Measurements from ENCODE around the gene COTL1. TPM values are rescaled to one million over a fixed set of nuclear protein-coding genes. Genes with fewer than 3 reads are reported as not detected.

Gene COTL1
- total and polyA plus RNA-seq, 2 of the 13 experiments (the other 11 are each of a cell fraction or from before 2014, with no cell fraction given): 8.7 to 16.9 TPM

GRCh38 chr16:84563786-84564420, 54.0 kb downstream of the COTL1 start (continued):
- no peak for TF ChIP-seq RNF219 (CRISPR knock-in tag; IDR thresholded peaks at IDR 0.05)

- H3K4me2 ChIP-seq (ENCODE audit: low read depth, low read length): no peak overlapping the region
- H3K27me3 ChIP-seq (ENCODE audit: control insufficient read depth in 1 of 2, insufficient read depth in 2 of 2, low read length in 2 of 2): no peaks in the 10 kb centered on the region
- H3K4me3 ChIP-seq (replicated peaks in 1 of 3; ENCODE audit: insufficient read depth in 1 of 3, low read depth in 2 of 3, low read length in 3 of 3): no peak overlapping the region
- H3K36me3 ChIP-seq (replicated peaks in 1 of 2; ENCODE audit: control insufficient read depth in 1 of 2, insufficient read depth in 2 of 2, low read length in 2 of 2): 0 out of 5 replicates have a peak, but pooled peaks cover 0 to 2% of the 10 kb centered on the region in 2 experiments
- ChIA-PET POLR2A (no interaction called here), CTCF (ENCODE audit: low intra/inter-chr PET ratio, low total read pairs) (no interaction called here)
- no peak overlapping the region for H3K9ac ChIP-seq (ENCODE audit: insufficient read depth, low read depth, low read length)
- H2AFZ ChIP-seq (ENCODE audit: low read length): no peak overlapping the region
- no peaks in the 10 kb centered on the region for H3K79me2 ChIP-seq (ENCODE audit: insufficient read depth, low read length)
- H3K4me1 ChIP-seq (ENCODE audit: insufficient read depth, low read length): peaks cover 18% of the 10 kb centered on the region
- no peak overlapping the region for H3K27ac ChIP-seq (ENCODE audit: extremely low read length, insufficient read depth, low read length)
- TF ChIP-seq NFE2 (CRISPR knock-in tag; IDR thresholded peaks at IDR 0.05) (no peak), ZNF513 (CRISPR knock-in tag; conservative IDR thresholded peaks at IDR 0.05) (no peak), ZNF256 (CRISPR knock-in tag; conservative IDR thresholded peaks at IDR 0.05) (no peak), KDM5B (CRISPR knock-in tag; IDR thresholded peaks at IDR 0.05; ENCODE audit: borderline replicate concordance) (no peak), DR1 (CRISPR knock-in tag; IDR thresholded peaks at IDR 0.05) (no peak), ZKSCAN1 (IDR thresholded peaks at IDR 0.05; ENCODE audit: low read length) (peak; percentile 36; the same call in 1 of the 2 replicates), ZNF33B (CRISPR knock-in tag; IDR thresholded peaks at IDR 0.05) (no peak)
- DNase-seq (ENCODE audit: low spot score) (no peak), FAIRE-seq (no peak), ATAC-seq (no peak)
- WGBS (ENCODE audit: low lambda C conversion rate): 70% methylated on average over 7 of the region's 7 CpGs
- intact Hi-C loops (cut with micrococcal nuclease; ENCODE audit: unreplicated experiment) (no loop called here), in situ Hi-C loops (cut with HindIII; ENCODE audit: extremely low pct_ligation_motif_present, low pct_unique_long_range_greater_than_20kb) (no loop called here)
- no TSS peak for BruUV-seq (replicated peaks)
- H3K9me3 ChIP-seq (ENCODE audit: low read length): no peaks in the 10 kb centered on the region
- no peaks in the 10 kb centered on the region for H4K20me1 ChIP-seq (ENCODE audit: insufficient read depth, low read length)
Observed at GRCh38 chr16:84563064-84563715, 54.7 kb downstream of the COTL1 start.
